HG03097 (cell line): Measurements from ENCODE around the gene ARMCX5.

Experiments
- ATAC-seq: cut with Tn5 transposase; IDR thresholded peaks from one replicate; pipeline ENCODE4 v1.9.1; 2021; ENCODE audit not compliant: unreplicated experiment, low FRiP score

ARMCX5 gene

DNA sequence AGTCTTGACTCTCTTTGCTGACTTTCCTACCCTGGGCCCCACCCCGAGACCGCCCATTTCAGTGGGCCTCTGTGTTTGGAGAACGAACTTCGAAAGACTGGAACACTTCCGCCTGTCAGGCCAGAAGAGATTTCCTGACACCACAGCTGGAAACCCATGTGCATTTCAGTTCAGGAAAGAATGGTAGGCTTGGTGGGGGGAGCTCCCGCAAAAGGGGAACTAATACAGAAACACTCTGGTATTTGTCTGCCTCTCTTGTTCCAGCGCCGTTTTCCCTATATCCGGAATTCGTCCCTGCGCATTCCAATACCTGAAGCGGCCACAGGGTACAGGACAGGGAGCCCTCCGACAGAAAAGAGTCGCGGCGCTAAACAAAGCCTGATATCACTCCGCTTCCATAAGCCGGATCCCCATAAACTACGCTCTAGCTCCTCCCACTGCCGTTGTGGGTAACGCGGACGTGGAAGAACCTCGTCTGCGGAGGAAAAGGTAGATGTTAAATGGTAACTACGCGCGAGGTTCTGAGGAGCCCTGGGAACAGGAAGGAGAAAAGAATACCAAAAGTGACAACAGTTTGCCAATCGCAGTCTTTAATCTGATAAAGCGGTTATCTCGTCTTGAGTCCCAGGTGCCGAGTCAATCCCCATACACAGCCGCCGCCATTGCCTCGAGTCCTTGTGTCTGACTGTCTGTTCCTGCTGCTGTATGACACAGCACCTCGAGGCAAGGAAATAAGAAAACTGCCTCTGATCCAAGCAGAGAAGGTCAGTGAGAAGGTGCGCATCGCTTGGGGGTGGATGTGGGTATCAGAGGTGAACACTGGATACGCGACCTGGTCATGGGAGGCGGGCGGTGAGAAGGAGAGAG, at the start of gene ARMCX5:
TSS of gene ARMCX5 (plus strand) at position 432 of the 867 bp plus-strand sequence. CDS start 2,627 bp downstream, outside the sequence.
- ATAC-seq: peak; percentile 80

DNA sequence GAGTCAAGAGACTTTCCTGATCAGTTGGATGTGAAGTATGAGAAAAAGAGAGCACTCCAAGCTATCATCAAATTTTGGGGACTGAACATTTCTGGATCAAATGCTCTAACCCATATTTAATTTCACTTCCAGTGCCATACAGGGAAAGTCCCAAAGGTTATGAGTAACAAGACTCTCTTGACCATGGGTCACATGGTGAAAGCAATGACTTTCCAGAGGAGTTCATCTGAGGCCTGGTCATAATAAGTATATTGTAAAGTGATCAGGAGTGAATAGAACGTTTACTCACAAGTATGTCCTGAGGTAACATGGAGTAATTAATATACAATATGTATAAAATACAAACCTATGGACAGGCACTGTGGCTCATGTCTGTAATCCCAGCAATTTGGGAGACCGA, 40.7 kb upstream of the ARMCX5 start:
- ATAC-seq: no peak

DNA sequence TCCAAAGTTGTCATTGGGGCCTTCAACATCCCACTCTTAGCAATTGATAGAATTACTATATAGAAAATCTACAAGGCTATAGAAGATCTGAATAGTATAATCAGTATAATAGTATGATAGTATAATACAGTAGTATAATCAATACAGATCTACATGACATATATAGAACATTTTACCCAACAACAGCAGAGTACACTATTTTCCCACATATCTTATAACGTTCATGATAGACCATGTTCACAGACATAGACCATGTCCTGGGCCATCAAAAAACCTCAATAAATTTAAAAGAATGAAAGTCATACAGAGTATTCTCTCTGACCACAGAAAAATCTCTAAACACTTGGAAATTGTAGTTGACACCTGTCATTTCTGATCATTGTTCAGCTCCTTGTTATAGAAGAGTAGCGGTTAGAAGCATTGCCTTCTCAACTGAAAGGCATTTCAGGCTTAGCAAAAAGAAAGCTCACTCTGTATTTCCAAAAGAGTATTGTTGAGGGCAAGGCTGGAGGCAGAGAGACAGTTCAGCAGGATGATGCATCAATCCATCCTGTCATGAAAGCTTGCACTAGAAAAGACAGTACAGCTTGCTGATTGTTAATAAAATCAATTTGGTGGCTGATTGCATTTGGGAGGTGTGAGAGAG, 38.8 kb upstream of the ARMCX5 start:
- ATAC-seq: no peak

DNA sequence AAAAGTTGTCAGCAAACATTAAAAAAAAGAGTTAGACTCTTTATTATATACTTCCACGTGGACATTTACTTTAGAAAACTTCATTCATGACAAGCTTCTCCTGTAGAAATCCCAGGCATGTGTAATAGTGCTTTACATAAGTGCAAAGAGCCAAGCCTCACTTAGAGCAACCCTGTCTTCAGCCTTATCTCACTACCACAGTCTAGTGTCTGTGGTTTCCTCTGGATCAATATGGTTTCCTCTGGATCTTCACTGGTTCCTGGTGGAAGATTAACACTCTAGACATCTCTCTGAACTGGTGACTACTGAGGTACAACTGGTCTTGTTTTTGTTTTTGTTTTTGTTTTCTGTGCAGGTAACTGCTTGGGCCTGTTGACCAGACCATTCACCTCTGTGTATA, 18.4 kb upstream of the ARMCX5 start:
- no peak for ATAC-seq

GRCh38 chrX:102593367-102593766, 5.9 kb upstream of the ARMCX5 start:
- ATAC-seq: no peak

GRCh38 chrX:102599951-102600579, 750 bp downstream of the ARMCX5 start:
- ATAC-seq: no peak

DNA sequence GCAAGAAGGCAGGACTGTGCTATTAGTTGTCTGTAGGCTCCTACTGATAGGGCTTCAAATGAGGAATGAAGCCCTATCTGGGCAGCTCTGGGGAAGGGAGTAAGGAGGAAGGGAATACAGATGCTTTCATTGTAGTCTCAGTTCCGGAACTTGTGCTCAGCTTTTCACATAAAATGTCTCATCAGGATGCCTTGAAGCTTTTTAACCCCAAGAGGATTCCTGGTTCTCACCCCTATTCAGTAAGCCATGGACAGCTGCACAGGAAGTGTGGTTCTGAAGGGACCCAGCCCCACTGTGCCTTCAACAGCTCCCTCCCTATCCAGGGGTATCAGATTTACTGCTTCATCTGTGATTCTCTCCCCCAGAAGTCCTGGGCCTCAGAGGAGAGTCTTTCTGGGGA, 5.0 kb downstream of the ARMCX5 start:
- no peak for ATAC-seq

GRCh38 chrX:102606115-102606514, 6.8 kb downstream of the ARMCX5 start:
- no peak for ATAC-seq

GRCh38 chrX:102610905-102611304, 11.6 kb downstream of the ARMCX5 start:
- ATAC-seq: no peak

DNA sequence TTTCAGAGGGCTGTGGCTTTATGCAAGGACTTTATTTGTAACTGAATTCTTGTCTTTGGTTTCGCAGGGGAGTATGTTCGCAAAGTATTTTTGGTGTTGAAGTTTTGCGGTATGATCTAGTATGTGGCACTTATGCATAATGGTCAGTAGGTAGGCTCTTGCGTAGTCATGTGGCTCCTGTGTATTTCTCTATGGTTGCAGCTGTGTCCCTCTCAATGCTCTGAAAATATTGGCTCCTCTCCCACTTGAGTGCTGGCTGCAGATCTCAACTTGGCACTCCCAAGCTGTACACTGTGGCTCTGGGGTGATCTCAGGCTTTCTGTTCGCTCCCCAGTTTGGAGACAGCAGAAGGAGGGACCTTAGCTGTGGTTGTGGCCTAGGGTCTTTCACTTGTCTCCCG, 24.8 kb downstream of the ARMCX5 start:
- ATAC-seq: no peak

GRCh38 chrX:102627640-102628039, 28.3 kb downstream of the ARMCX5 start:
- ATAC-seq: no peak

- no peak for ATAC-seq
Measured at GRCh38 chrX:102637561-102637960, 38.2 kb downstream of the ARMCX5 start.

DNA sequence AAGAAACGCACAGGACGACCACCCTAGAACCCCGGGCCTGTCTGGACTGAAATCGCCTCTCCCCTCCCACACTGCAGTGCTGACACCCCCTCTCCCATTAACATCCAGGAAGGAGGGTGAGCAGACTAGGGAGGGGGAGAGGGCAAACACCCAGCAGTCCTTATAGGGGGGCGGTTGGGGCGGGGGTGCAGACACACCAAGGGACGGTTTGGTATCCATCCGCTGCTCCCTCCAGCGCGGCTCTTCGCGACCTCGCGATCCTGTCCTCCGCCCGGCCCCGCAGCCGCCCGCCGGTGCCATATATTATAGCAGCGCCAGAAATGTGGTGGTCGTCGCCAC, 51.6 kb downstream of the ARMCX5 start:
- ATAC-seq: no peak

- ATAC-seq: no peak
Measured at GRCh38 chrX:102651242-102652011, 52.1 kb downstream of the ARMCX5 start, which contains the start of gene GPRASP1. GPRASP1 (plus strand) TSS chrX:102651483; CDS start chrX:102653914, 2,431 bp downstream.

GRCh38 chrX:102652031-102652688, 52.8 kb downstream of the ARMCX5 start:
- no peak for ATAC-seq
